HepG2 (cell line): ENCODE data around the gene MTHFD1. TPM values are rescaled to one million over a fixed set of nuclear protein-coding genes. Genes with fewer than 3 reads are reported as not detected.

ENCODE experiments used
- FOXO1 ChIP-seq: sonication (generic); formaldehyde crosslinking; IDR thresholded peaks from 2 replicates; pipeline ENCODE4 v1.4.0; 2020; ENCODE audit warnings: missing genetic modification reagents
- GPBP1L1 ChIP-seq: sonication (generic); formaldehyde crosslinking; IDR thresholded peaks from 2 replicates; pipeline ENCODE4 v1.5.0; 2020; ENCODE audit warnings: mild to moderate bottlenecking, missing genetic modification reagents
- JDP2 ChIP-seq: sonication (generic); formaldehyde crosslinking; IDR thresholded peaks from 2 replicates; pipeline ENCODE4 v1.8.1; 2022; ENCODE audit warnings: missing genetic modification reagents, borderline replicate concordance
- MED8 ChIP-seq: sonication (generic); formaldehyde crosslinking; IDR thresholded peaks from 2 replicates; pipeline ENCODE4 v1.8.1; 2023; ENCODE audit warnings: mild to moderate bottlenecking, missing genetic modification reagents; ENCODE audit not compliant: insufficient replicate concordance
- NBN ChIP-seq: fragments of 450-650 bp; conservative IDR thresholded peaks from 2 replicates; pipeline ENCODE4 v1.6.1; 2017
- NR0B2 ChIP-seq: sonication (generic); formaldehyde crosslinking; IDR thresholded peaks from 2 replicates; pipeline ENCODE4 v1.4.0; 2020; ENCODE audit warnings: mild to moderate bottlenecking, missing genetic modification reagents
- NRL ChIP-seq: sonication (generic); formaldehyde crosslinking; IDR thresholded peaks from 2 replicates; pipeline ENCODE4 v1.5.0; 2020; ENCODE audit warnings: missing genetic modification reagents, mild to moderate bottlenecking, moderate library complexity, borderline replicate concordance
- PAF1 ChIP-seq: IDR thresholded peaks from 2 replicates; pipeline ENCODE4 v1.6.1; 2016; ENCODE audit warnings: missing genetic modification reagents, missing compliant biosample characterization
- RARA ChIP-seq: IDR thresholded peaks from 2 replicates; pipeline ENCODE4 v1.6.1; 2016; ENCODE audit warnings: missing genetic modification reagents, missing compliant biosample characterization
- SP1 ChIP-seq, 2 experiments: fragments of 450-650 bp in 1 of 2; sonication (generic) in 1 of 2; formaldehyde crosslinking in 1 of 2; IDR thresholded peaks; 2 replicates each; pipeline versions ENCODE4 v1.4.0 to v1.6.1; 2016 to 2020; ENCODE audit warnings: missing genetic modification reagents in 1 of 2
- THAP8 ChIP-seq: sonication (generic); formaldehyde crosslinking; IDR thresholded peaks from 2 replicates; pipeline ENCODE4 v1.5.1; 2020; ENCODE audit warnings: missing genetic modification reagents, mild to moderate bottlenecking, borderline replicate concordance
- ZFP36L1 ChIP-seq: sonication (generic); formaldehyde crosslinking; IDR thresholded peaks from 2 replicates; pipeline ENCODE4 v1.8.0; 2022; ENCODE audit warnings: mild to moderate bottlenecking, missing genetic modification reagents, moderate library complexity
- ZFY ChIP-seq: sonication (generic); formaldehyde crosslinking; IDR thresholded peaks from 2 replicates; pipeline ENCODE4 v1.4.0; 2020; ENCODE audit warnings: missing genetic modification reagents
- ZNF274 ChIP-seq: sonication (generic); formaldehyde crosslinking; IDR thresholded peaks from 2 replicates; pipeline ENCODE4 v1.5.1; 2020; ENCODE audit warnings: mild to moderate bottlenecking, missing genetic modification reagents
- ZNF446 ChIP-seq: sonication (generic); formaldehyde crosslinking; IDR thresholded peaks from 2 replicates; pipeline ENCODE4 v1.5.0; 2020; ENCODE audit warnings: mild to moderate bottlenecking, missing genetic modification reagents
- ZNF556 ChIP-seq: sonication (generic); formaldehyde crosslinking; IDR thresholded peaks from 2 replicates; pipeline ENCODE4 v1.4.0; 2020; ENCODE audit warnings: mild to moderate bottlenecking, missing genetic modification reagents, borderline replicate concordance
- ZNF614 ChIP-seq: IDR thresholded peaks from 2 replicates; pipeline ENCODE4 v1.6.1; 2018; ENCODE audit warnings: missing biosample characterization, missing genetic modification reagents, inconsistent platforms, borderline replicate concordance
- ZSCAN22 ChIP-seq: sonication (generic); formaldehyde crosslinking; IDR thresholded peaks from 2 replicates; pipeline ENCODE4 v1.4.0; 2020; ENCODE audit warnings: mild to moderate bottlenecking, missing genetic modification reagents
- polyA plus RNA-seq, 8 experiments: library from polyadenylated mRNA; depleted of rRNA in 3 of 8; stranded (reverse) in 7 of 8; unstranded in 1 of 8; fragments of >200 nt; fragmentation: Illumina TruSeq in 4 of 8; extraction: Trizol in 4 of 8; gene quantifications; 2 replicates each; pipeline versions ENCODE4 v1.2.1 to v1.2.3, GENCODE V29; 2011 to 2016; ENCODE audit warnings: low read depth in 4 of 8, missing spikeins in 1 of 8, mixed read lengths in 1 of 8; ENCODE audit not compliant: insufficient read depth in 1 of 8
- total RNA-seq, 5 experiments: library from RNA; depleted of rRNA; stranded (reverse); fragments of >200 nt; fragmentation: Illumina TruSeq; extraction: Trizol; gene quantifications; 2 replicates each; pipeline ENCODE4 v1.2.3, GENCODE V29; 2016; ENCODE audit warnings: low read depth in 1 of 5
- TF ChIP-seq, protein P1 (sequence below): sonication (generic); formaldehyde crosslinking; IDR thresholded peaks from 2 replicates; pipeline ENCODE4 v1.4.0; 2020; ENCODE audit warnings: mild to moderate bottlenecking, low read depth, missing genetic modification reagents
- TF ChIP-seq, protein P2 (sequence below): IDR thresholded peaks from 2 replicates; pipeline ENCODE4 v1.6.1; 2016; ENCODE audit warnings: low read depth, missing genetic modification reagents, missing compliant biosample characterization

MTHFD1 gene
- total and polyA plus RNA-seq, 2 of the 13 experiments (the other 11 are each of a cell fraction or from before 2014, with no cell fraction given): 31.0 to 106 TPM

GRCh38 chr14:64504310-64504896, 116.2 kb downstream of the MTHFD1 start, which contains the start of gene ZBTB1 (continued):
- no peak for TF ChIP-seq GPBP1L1 (CRISPR knock-in tag)
- peak; percentile 19 for TF ChIP-seq MED8 (CRISPR knock-in tag)
- TF ChIP-seq, protein P1, sequence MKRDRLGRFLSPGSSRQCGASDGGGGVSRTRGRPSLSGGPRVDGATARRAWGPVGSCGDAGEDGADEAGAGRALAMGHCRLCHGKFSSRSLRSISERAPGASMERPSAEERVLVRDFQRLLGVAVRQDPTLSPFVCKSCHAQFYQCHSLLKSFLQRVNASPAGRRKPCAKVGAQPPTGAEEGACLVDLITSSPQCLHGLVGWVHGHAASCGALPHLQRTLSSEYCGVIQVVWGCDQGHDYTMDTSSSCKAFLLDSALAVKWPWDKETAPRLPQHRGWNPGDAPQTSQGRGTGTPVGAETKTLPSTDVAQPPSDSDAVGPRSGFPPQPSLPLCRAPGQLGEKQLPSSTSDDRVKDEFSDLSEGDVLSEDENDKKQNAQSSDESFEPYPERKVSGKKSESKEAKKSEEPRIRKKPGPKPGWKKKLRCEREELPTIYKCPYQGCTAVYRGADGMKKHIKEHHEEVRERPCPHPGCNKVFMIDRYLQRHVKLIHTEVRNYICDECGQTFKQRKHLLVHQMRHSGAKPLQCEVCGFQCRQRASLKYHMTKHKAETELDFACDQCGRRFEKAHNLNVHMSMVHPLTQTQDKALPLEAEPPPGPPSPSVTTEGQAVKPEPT (CRISPR knock-in tag): no peak
- TF ChIP-seq ZNF446 (CRISPR knock-in tag): peak; percentile 65; the same call in 1 of the 2 replicates
- TF ChIP-seq FOXO1 (CRISPR knock-in tag): no peak
- no peak for TF ChIP-seq ZSCAN22 (CRISPR knock-in tag)
- TF ChIP-seq, protein P2, sequence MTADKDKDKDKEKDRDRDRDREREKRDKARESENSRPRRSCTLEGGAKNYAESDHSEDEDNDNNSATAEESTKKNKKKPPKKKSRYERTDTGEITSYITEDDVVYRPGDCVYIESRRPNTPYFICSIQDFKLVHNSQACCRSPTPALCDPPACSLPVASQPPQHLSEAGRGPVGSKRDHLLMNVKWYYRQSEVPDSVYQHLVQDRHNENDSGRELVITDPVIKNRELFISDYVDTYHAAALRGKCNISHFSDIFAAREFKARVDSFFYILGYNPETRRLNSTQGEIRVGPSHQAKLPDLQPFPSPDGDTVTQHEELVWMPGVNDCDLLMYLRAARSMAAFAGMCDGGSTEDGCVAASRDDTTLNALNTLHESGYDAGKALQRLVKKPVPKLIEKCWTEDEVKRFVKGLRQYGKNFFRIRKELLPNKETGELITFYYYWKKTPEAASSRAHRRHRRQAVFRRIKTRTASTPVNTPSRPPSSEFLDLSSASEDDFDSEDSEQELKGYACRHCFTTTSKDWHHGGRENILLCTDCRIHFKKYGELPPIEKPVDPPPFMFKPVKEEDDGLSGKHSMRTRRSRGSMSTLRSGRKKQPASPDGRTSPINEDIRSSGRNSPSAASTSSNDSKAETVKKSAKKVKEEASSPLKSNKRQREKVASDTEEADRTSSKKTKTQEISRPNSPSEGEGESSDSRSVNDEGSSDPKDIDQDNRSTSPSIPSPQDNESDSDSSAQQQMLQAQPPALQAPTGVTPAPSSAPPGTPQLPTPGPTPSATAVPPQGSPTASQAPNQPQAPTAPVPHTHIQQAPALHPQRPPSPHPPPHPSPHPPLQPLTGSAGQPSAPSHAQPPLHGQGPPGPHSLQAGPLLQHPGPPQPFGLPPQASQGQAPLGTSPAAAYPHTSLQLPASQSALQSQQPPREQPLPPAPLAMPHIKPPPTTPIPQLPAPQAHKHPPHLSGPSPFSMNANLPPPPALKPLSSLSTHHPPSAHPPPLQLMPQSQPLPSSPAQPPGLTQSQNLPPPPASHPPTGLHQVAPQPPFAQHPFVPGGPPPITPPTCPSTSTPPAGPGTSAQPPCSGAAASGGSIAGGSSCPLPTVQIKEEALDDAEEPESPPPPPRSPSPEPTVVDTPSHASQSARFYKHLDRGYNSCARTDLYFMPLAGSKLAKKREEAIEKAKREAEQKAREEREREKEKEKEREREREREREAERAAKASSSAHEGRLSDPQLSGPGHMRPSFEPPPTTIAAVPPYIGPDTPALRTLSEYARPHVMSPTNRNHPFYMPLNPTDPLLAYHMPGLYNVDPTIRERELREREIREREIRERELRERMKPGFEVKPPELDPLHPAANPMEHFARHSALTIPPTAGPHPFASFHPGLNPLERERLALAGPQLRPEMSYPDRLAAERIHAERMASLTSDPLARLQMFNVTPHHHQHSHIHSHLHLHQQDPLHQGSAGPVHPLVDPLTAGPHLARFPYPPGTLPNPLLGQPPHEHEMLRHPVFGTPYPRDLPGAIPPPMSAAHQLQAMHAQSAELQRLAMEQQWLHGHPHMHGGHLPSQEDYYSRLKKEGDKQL (CRISPR knock-in tag): no peak
- no peak; the same call in 1 of the 2 replicates for TF ChIP-seq ZNF614
- no peak for TF ChIP-seq PAF1 (CRISPR knock-in tag)
- TF ChIP-seq ZNF274 (CRISPR knock-in tag): no peak
- TF ChIP-seq NRL (CRISPR knock-in tag): no peak; the same call in 1 of the 2 replicates
- TF ChIP-seq ZFP36L1 (CRISPR knock-in tag): no peak
- TF ChIP-seq ZNF556 (CRISPR knock-in tag): no peak; the same call in 1 of the 2 replicates
- no peak; the same call in 1 of the 2 replicates for TF ChIP-seq ZFY (CRISPR knock-in tag)
- no peak; the same call in 1 of the 2 replicates for TF ChIP-seq NR0B2 (CRISPR knock-in tag)
- TF ChIP-seq RARA (CRISPR knock-in tag): no peak
- no peak for TF ChIP-seq JDP2 (CRISPR knock-in tag)
- 0 out of 2 replicates have a peak, but pooled peaks have one; percentile 7 for TF ChIP-seq THAP8 (CRISPR knock-in tag)
- no peak for TF ChIP-seq NBN
- no peak for TF ChIP-seq SP1 (IDR thresholded peaks at IDR 0.05)
- TF ChIP-seq SP1 (CRISPR knock-in tag; IDR thresholded peaks at IDR 0.05): no peak; the same call in 1 of the 2 replicates
